ENCODE results near the gene VTA1. TPM values are rescaled to one million over a fixed set of nuclear protein-coding genes. Genes with fewer than 3 reads are reported as not detected.

The VTA1 gene
- total RNA-seq = 87.2 and 107 TPM in 2 replicates

GRCh38 chr6:142146828-142147662 lies at the start of gene VTA1, which contains the start of gene NMBR:
TSS of gene VTA1 (plus strand) at chr6:142147263. CDS start at chr6:142147288, 25 bp downstream.
TSS of gene NMBR (minus strand) at chr6:142147122. CDS start at chr6:142088658, 58,464 bp downstream.

DNA sequence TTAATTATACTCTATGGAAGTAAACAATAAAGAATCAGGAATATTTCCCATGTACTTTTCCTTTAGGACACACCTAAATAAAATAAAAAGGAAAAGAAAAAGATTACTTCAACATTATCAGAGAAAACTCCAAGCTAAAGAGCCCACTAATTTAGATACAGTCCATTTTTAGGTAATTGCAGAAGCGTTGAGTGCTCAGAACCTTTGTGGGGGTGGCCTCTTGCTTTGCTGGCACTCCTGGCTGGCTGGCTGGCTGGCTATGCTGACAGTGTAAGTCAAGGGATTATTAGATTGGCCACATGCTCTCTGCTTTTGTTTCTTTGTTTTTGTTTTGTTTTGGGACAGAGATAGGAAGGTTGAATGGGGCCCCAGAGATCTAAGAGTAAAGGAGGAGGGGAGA lies 14.4 kb upstream of the VTA1 start, which contains the start of gene GJE1:
Gene GJE1 (plus strand): TSS at position 301 of the 400 bp plus-strand sequence. CDS start 234 bp downstream, outside the sequence.

Other genes with a start within 250 kb of the VTA1 start
- gene GJE1, start 14.3 kb upstream of the VTA1 start, total RNA-seq = not detected in 2 replicates
- not detected in 2 replicates for gene NMBR, start 141 bp upstream of the VTA1 start, total RNA-seq
- gene ADGRG6, start 154.7 kb downstream of the VTA1 start, total RNA-seq = 12.2 and 37.5 TPM in 2 replicates